HepG2 (cell line): ENCODE data around the gene MSGN1. TPM values are rescaled to one million over a fixed set of nuclear protein-coding genes. Genes with fewer than 3 reads are reported as not detected.

ENCODE experiments used
- ATAC-seq: fragments of 200-7000 bp; cut with Tn5 transposase; 3 replicates; pipeline ENCODE4 v1.9.1; 2020; ENCODE audit warnings: mild to moderate bottlenecking, moderate library complexity
- BruUV-seq: library from RNA; stranded (reverse); fragments of 400-500 nt; replicated peaks from 2 replicates; lab custom pipeline; 2021; lab: Mats Ljungman, UMichigan
- CTCF ChIA-PET: fragments of 300-600 bp; formaldehyde crosslinking; extraction: SDS; loops from one replicate; lab custom pipeline; 2021; ENCODE audit warnings: low total read pairs, inconsistent platforms, low intra/inter-chr PET ratio; lab: Yijun Ruan, JAX
- POLR2A ChIA-PET: fragments of 350-600 bp; sonication (Branson Sonifier 250); formaldehyde crosslinking; loops from one replicate; lab custom pipeline; 2020; ENCODE audit warnings: antibody characterized with exemption, inconsistent platforms; lab: Yijun Ruan, JAX
- DNase-seq: peaks from one replicate; pipeline ENCODE4 v3.0.0-alpha.2; 2015; ENCODE audit warnings: low spot score
- FAIRE-seq: peaks from 3 replicates; lab custom pipeline; 2011; peaks lifted over from hg19 to GRCh38; lab: Jason Lieb, UNC
- H2AFZ ChIP-seq: one replicate; pipeline ENCODE4 v1.6.1; 2011; ENCODE audit warnings: low read length, inconsistent platforms
- H3K27ac ChIP-seq: fragments of 300-600 bp; 3 replicates; pipeline ENCODE4 v1.8.0; 2011; ENCODE audit warnings: mixed run types, mild to moderate bottlenecking, mixed read lengths, low read length, inconsistent platforms; ENCODE audit not compliant: insufficient read depth; ENCODE audit errors: extremely low read length
- H3K27me3 ChIP-seq, 2 experiments: fragments of 200-600 bp in 1 of 2; 2 replicates in 1 of 2; 3 replicates in 1 of 2; pipeline versions ENCODE4 v1.6.0 to v1.8.0; 2011; ENCODE audit warnings: low read length in 2 of 2, mild to moderate bottlenecking in 2 of 2, moderate library complexity in 2 of 2, inconsistent platforms in 1 of 2; ENCODE audit not compliant: insufficient read depth in 2 of 2, control insufficient read depth in 1 of 2
- H3K36me3 ChIP-seq, 2 experiments: fragments of 200-600 bp in 1 of 2; replicated peaks in 1 of 2; 2 replicates in 1 of 2; 3 replicates in 1 of 2; pipeline versions ENCODE4 v1.5.1 to v1.8.0; 2011; ENCODE audit warnings: low read length in 2 of 2, inconsistent platforms in 1 of 2; ENCODE audit not compliant: insufficient read depth in 2 of 2, control insufficient read depth in 1 of 2
- H3K4me1 ChIP-seq: 2 replicates; pipeline ENCODE4 v1.5.1; 2012; ENCODE audit warnings: low read length, inconsistent platforms; ENCODE audit not compliant: insufficient read depth
- H3K4me2 ChIP-seq: 2 replicates; pipeline ENCODE4 v1.6.0; 2011; ENCODE audit warnings: low read depth, low read length, inconsistent platforms
- H3K4me3 ChIP-seq, 3 experiments: fragments of 200-600 bp in 1 of 3; sonication (generic), shearing (Covaris generic) in 1 of 3; replicated peaks in 1 of 3; 2 replicates each; pipeline ENCODE4 v1.5.1; 2011 to 2016; ENCODE audit warnings: low read length in 3 of 3, inconsistent platforms in 2 of 3, low read depth in 2 of 3, mild to moderate bottlenecking in 2 of 3, control low read depth in 1 of 3, mixed read lengths in 1 of 3; ENCODE audit not compliant: insufficient read depth in 1 of 3
- H3K79me2 ChIP-seq: one replicate; pipeline ENCODE4 v1.6.1; 2011; ENCODE audit warnings: low read length, inconsistent platforms; ENCODE audit not compliant: insufficient read depth
- H3K9ac ChIP-seq: 2 replicates; pipeline ENCODE4 v1.6.0; 2011; ENCODE audit warnings: mild to moderate bottlenecking, low read depth, low read length, inconsistent platforms; ENCODE audit not compliant: insufficient read depth
- H3K9me3 ChIP-seq: 2 replicates; pipeline ENCODE4 v1.5.1; 2012; ENCODE audit warnings: mild to moderate bottlenecking, low read length
- H4K20me1 ChIP-seq: 2 replicates; pipeline ENCODE4 v1.6.0; 2011; ENCODE audit warnings: inconsistent platforms, mild to moderate bottlenecking, low read length, moderate library complexity; ENCODE audit not compliant: insufficient read depth
- ARNT2 ChIP-seq: sonication (generic); formaldehyde crosslinking; IDR thresholded peaks from 2 replicates; pipeline ENCODE4 v1.8.0; 2022; ENCODE audit warnings: mild to moderate bottlenecking, low read depth, missing genetic modification reagents, moderate library complexity
- BORCS8-MEF2B ChIP-seq: sonication (generic); formaldehyde crosslinking; IDR thresholded peaks from 2 replicates; pipeline ENCODE4 v1.8.0; 2022; ENCODE audit warnings: mild to moderate bottlenecking, missing genetic modification reagents
- FOSL2 ChIP-seq: sonication (generic); formaldehyde crosslinking; IDR thresholded peaks from 2 replicates; pipeline ENCODE4 v1.4.0; 2020; ENCODE audit warnings: missing genetic modification reagents
- FOXC1 ChIP-seq: sonication (generic); formaldehyde crosslinking; IDR thresholded peaks from 2 replicates; pipeline ENCODE4 v1.8.0; 2022; ENCODE audit warnings: mild to moderate bottlenecking, missing genetic modification reagents, borderline replicate concordance
- HNF1B ChIP-seq: sonication (generic); formaldehyde crosslinking; IDR thresholded peaks from 2 replicates; pipeline ENCODE4 v1.5.1; 2020; ENCODE audit warnings: mild to moderate bottlenecking, moderate library complexity, missing genetic modification reagents
- LCORL ChIP-seq, 2 experiments: fragments of 450-650 bp in 1 of 2; sonication (generic) in 1 of 2; formaldehyde crosslinking in 1 of 2; IDR thresholded peaks; 2 replicates each; pipeline versions ENCODE4 v1.5.0 to v1.6.1; 2017 to 2020; ENCODE audit warnings: antibody characterized with exemption in 1 of 2, missing genetic modification reagents in 1 of 2
- MAFK ChIP-seq, 2 experiments: IDR thresholded peaks in 1 of 2; conservative IDR thresholded peaks in 1 of 2; 2 replicates each; pipeline ENCODE4 v1.6.1; 2011; ENCODE audit warnings: improper control_type of control experiment in 2 of 2, low read length in 2 of 2
- MTF2 ChIP-seq: sonication (generic); formaldehyde crosslinking; IDR thresholded peaks from 2 replicates; pipeline ENCODE4 v1.5.0; 2020; ENCODE audit warnings: missing genetic modification reagents, borderline replicate concordance
- RAD21 ChIP-seq: fragments of 450-650 bp; formaldehyde crosslinking; IDR thresholded peaks from 2 replicates; pipeline ENCODE4 v1.5.0; 2020; ENCODE audit warnings: mild to moderate bottlenecking
- RBAK ChIP-seq: sonication (generic); formaldehyde crosslinking; IDR thresholded peaks from 2 replicates; pipeline ENCODE4 v1.5.1; 2020; ENCODE audit warnings: mild to moderate bottlenecking, missing genetic modification reagents
- SETDB1 ChIP-seq: sonication (generic); formaldehyde crosslinking; IDR thresholded peaks from 2 replicates; pipeline ENCODE4 v1.5.1; 2020; ENCODE audit warnings: missing genetic modification reagents, mild to moderate bottlenecking, borderline replicate concordance
- SMC3 ChIP-seq: IDR thresholded peaks from 2 replicates; pipeline ENCODE4 v1.6.1; 2011; ENCODE audit warnings: low read length, improper control_type of control experiment
- STAG1 ChIP-seq: sonication (generic); formaldehyde crosslinking; IDR thresholded peaks from 2 replicates; pipeline ENCODE4 v1.4.0; 2020; ENCODE audit warnings: missing genetic modification reagents
- XRCC5 ChIP-seq: fragments of 200-400 bp; formaldehyde crosslinking; optimal IDR thresholded peaks from 2 replicates; pipeline ENCODE3; 2017; ENCODE audit warnings: mild to moderate bottlenecking, low read length
- ZNF12 ChIP-seq: sonication (generic); formaldehyde crosslinking; IDR thresholded peaks from 2 replicates; pipeline ENCODE4 v1.5.0; 2020; ENCODE audit warnings: missing genetic modification reagents
- ZNF253 ChIP-seq: sonication (generic); formaldehyde crosslinking; IDR thresholded peaks from 2 replicates; pipeline ENCODE4 v1.8.0; 2022; ENCODE audit warnings: mild to moderate bottlenecking, missing genetic modification reagents, borderline replicate concordance
- ZNF337 ChIP-seq: sonication (generic); formaldehyde crosslinking; IDR thresholded peaks from 2 replicates; pipeline ENCODE4 v1.5.1; 2020; ENCODE audit warnings: missing genetic modification reagents, low read depth, mild to moderate bottlenecking, borderline replicate concordance
- ZNF777 ChIP-seq: sonication (generic); formaldehyde crosslinking; IDR thresholded peaks from 2 replicates; pipeline ENCODE4 v1.4.0; 2020; ENCODE audit warnings: missing genetic modification reagents
- WGBS: methylation state at CpG from one replicate; pipeline ENCODE4 v1.1.6; 2017; ENCODE audit warnings: low lambda C conversion rate; 5-methylcytosine and 5-hydroxymethylcytosine counted together
- in situ Hi-C: cut with HindIII; loops from 2 replicates; pipeline ENCODE4 v1.10.0; 2017; ENCODE audit warnings: low pct_unique_long_range_greater_than_20kb; ENCODE audit not compliant: extremely low pct_ligation_motif_present
- intact Hi-C: fragments of 100-400 bp; cut with micrococcal nuclease; formaldehyde crosslinking; loops from one replicate; pipeline ENCODE4 v1.10.0; 2022; ENCODE audit not compliant: unreplicated experiment
- polyA plus RNA-seq, 8 experiments: library from polyadenylated mRNA; depleted of rRNA in 3 of 8; stranded (reverse) in 7 of 8; unstranded in 1 of 8; fragments of >200 nt; fragmentation: Illumina TruSeq in 4 of 8; extraction: Trizol in 4 of 8; gene quantifications; 2 replicates each; pipeline versions ENCODE4 v1.2.1 to v1.2.3, GENCODE V29; 2011 to 2016; ENCODE audit warnings: low read depth in 4 of 8, missing spikeins in 1 of 8, mixed read lengths in 1 of 8; ENCODE audit not compliant: insufficient read depth in 1 of 8
- total RNA-seq, 5 experiments: library from RNA; depleted of rRNA; stranded (reverse); fragments of >200 nt; fragmentation: Illumina TruSeq; extraction: Trizol; gene quantifications; 2 replicates each; pipeline ENCODE4 v1.2.3, GENCODE V29; 2016; ENCODE audit warnings: low read depth in 1 of 5
- TF ChIP-seq, protein P1 (sequence below): sonication (generic); formaldehyde crosslinking; IDR thresholded peaks from 2 replicates; pipeline ENCODE4 v1.5.0; 2020; ENCODE audit warnings: mild to moderate bottlenecking, missing genetic modification reagents, moderate library complexity

MSGN1 gene
- total and polyA plus RNA-seq, 2 of the 13 experiments (the other 11 are each of a cell fraction or from before 2014, with no cell fraction given) = not detected

GRCh38 chr2:17851731-17852585, 35.7 kb downstream of the MSGN1 start:
- Histone ChIP-seq H3K4me3 (no peak overlapping the region), H3K27me3 (peaks cover 0 to 4% of the 10 kb centered on the region in 2 experiments; a peak in 2 of 5 replicates), H3K4me1 (no peaks in the 10 kb centered on the region), H3K4me2 (no peak overlapping the region), H3K9ac (no peak overlapping the region), H2AFZ (no peak overlapping the region), H3K79me2 (no peaks in the 10 kb centered on the region), H3K9me3 (no peaks in the 10 kb centered on the region), H3K36me3 (no peaks in the 10 kb centered on the region), H3K27ac (no peak overlapping the region), H4K20me1 (no peaks in the 10 kb centered on the region)
- in situ Hi-C loops (loop anchor here (5.0 kb wide), 2 partner anchors 300 to 525 kb away; no protein-coding TSS in a partner anchor), intact Hi-C loops (loop anchor here (1.0 to 2.0 kb wide), 3 partner anchors 67 to 526 kb away; no protein-coding TSS in a partner anchor)
- DNase-seq (peak; percentile 45), FAIRE-seq (peak; percentile 42), ATAC-seq (peak; percentile 90)
- no TSS peak for BruUV-seq
- ChIA-PET CTCF (interaction anchor here (0.6 to 2.3 kb wide), 4 partner anchors 298 to 526 kb away, joined by 3 to 34 read pairs (median 10); no protein-coding TSS in a partner anchor), POLR2A (no interaction called here)
- 11% methylated on average over 9 of the region's 9 CpGs for WGBS
- no peak for TF ChIP-seq LCORL (IDR thresholded peaks at IDR 0.05)
- 0 out of 2 replicates have a peak, but pooled peaks have one; percentile 39 for TF ChIP-seq LCORL (CRISPR knock-in tag; IDR thresholded peaks at IDR 0.05)
- TF ChIP-seq RAD21 (CRISPR knock-in tag) = peak; percentile 86
- peak; percentile 36 for TF ChIP-seq XRCC5
- TF ChIP-seq, protein P1, sequence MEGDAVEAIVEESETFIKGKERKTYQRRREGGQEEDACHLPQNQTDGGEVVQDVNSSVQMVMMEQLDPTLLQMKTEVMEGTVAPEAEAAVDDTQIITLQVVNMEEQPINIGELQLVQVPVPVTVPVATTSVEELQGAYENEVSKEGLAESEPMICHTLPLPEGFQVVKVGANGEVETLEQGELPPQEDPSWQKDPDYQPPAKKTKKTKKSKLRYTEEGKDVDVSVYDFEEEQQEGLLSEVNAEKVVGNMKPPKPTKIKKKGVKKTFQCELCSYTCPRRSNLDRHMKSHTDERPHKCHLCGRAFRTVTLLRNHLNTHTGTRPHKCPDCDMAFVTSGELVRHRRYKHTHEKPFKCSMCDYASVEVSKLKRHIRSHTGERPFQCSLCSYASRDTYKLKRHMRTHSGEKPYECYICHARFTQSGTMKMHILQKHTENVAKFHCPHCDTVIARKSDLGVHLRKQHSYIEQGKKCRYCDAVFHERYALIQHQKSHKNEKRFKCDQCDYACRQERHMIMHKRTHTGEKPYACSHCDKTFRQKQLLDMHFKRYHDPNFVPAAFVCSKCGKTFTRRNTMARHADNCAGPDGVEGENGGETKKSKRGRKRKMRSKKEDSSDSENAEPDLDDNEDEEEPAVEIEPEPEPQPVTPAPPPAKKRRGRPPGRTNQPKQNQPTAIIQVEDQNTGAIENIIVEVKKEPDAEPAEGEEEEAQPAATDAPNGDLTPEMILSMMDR = peak; percentile 86
- 0 out of 2 replicates have a peak, but pooled peaks have one; percentile 21 for TF ChIP-seq HNF1B (CRISPR knock-in tag)
- no peak for TF ChIP-seq ZNF12
- TF ChIP-seq SMC3 = peak; percentile 91
- 0 out of 2 replicates have a peak, but pooled peaks have one; percentile 39 for TF ChIP-seq MTF2 (CRISPR knock-in tag)
- no peak for TF ChIP-seq ZNF253 (CRISPR knock-in tag)
- TF ChIP-seq SETDB1 = no peak
- peak; percentile 93 for TF ChIP-seq STAG1 (CRISPR knock-in tag)
- TF ChIP-seq MAFK (conservative IDR thresholded peaks at IDR 0.05 in 1 of 2, IDR thresholded peaks at IDR 0.05 in 1 of 2; ENCODE audit: low read length in 2 of 2) = no peak
- no peak for TF ChIP-seq RBAK
- TF ChIP-seq ARNT2 (CRISPR knock-in tag) = 0 out of 2 replicates have a peak, but pooled peaks have one; percentile 30
- TF ChIP-seq FOXC1 (CRISPR knock-in tag) = peak; percentile 41; the same call in 1 of the 2 replicates
- TF ChIP-seq FOSL2 (CRISPR knock-in tag) = peak; percentile 53
- TF ChIP-seq ZNF777 (CRISPR knock-in tag) = no peak
- no peak for TF ChIP-seq ZNF337 (CRISPR knock-in tag)
- 0 out of 2 replicates have a peak, but pooled peaks have one; percentile 28 for TF ChIP-seq BORCS8-MEF2B (CRISPR knock-in tag)
